Caco-2 (cell line): ENCODE measurements around the gene NUDT16L1. TPM values are rescaled to one million over a fixed set of nuclear protein-coding genes. Genes with fewer than 3 reads are reported as not detected.

Source experiments
- BruUV-seq: library from RNA; stranded (reverse); fragments of 400-500 nt; replicated peaks from 2 replicates; lab custom pipeline; 2021; lab: Mats Ljungman, UMichigan
- CTCF ChIA-PET: fragments of 300-600 bp; sonication (Branson Sonifier 250); formaldehyde crosslinking; loops from one replicate; lab custom pipeline; 2022; ENCODE audit warnings: antibody characterized with exemption; lab: Charles Lee
- POLR2A ChIA-PET: fragments of 300-600 bp; sonication (Branson Sonifier 250); formaldehyde crosslinking; loops from one replicate; lab custom pipeline; 2022; ENCODE audit warnings: antibody characterized with exemption; lab: Charles Lee
- DNase-seq, 2 experiments: peaks; one replicate each; pipeline versions ENCODE4 v3.0.0 to v3.0.0-alpha.2; 2020 to 2022
- H3K27me3 ChIP-seq: replicated peaks from 2 replicates; pipeline ENCODE4 v1.6.0; 2011; ENCODE audit warnings: low read length; ENCODE audit not compliant: control insufficient read depth, insufficient read depth
- H3K36me3 ChIP-seq: 2 replicates; pipeline ENCODE4 v1.5.1; 2011; ENCODE audit warnings: low read length; ENCODE audit not compliant: control insufficient read depth, insufficient read depth
- H3K4me1 ChIP-seq: fragments of 250-450 bp; sonication (Bioruptor Pico); 2 replicates; pipeline ENCODE4 v1.5.1; 2020; ENCODE audit warnings: mild to moderate bottlenecking
- H3K4me3 ChIP-seq: 2 replicates; pipeline ENCODE4 v1.5.1; 2011; ENCODE audit warnings: low read depth, mild to moderate bottlenecking, control low read depth, low read length
- H3K9me3 ChIP-seq: fragments of 250-450 bp; sonication (Bioruptor Pico); 2 replicates; pipeline ENCODE4 v1.5.1; 2020; ENCODE audit warnings: mild to moderate bottlenecking, moderate library complexity
- H3K27ac Mint-ChIP-seq: one replicate; pipeline ENCODE4 v1.8.0; 2022; ENCODE audit warnings: mixed read lengths; ENCODE audit not compliant: unreplicated experiment
- H3K27me3 Mint-ChIP-seq: one replicate; pipeline ENCODE4 v1.8.0; 2022; ENCODE audit warnings: mixed read lengths; ENCODE audit not compliant: insufficient read depth, unreplicated experiment
- H3K36me3 Mint-ChIP-seq: one replicate; pipeline ENCODE4 v1.8.0; 2022; ENCODE audit warnings: mild to moderate bottlenecking, mixed read lengths; ENCODE audit not compliant: insufficient read depth, unreplicated experiment
- H3K4me1 Mint-ChIP-seq: one replicate; pipeline ENCODE4 v1.8.0; 2022; ENCODE audit warnings: low read depth, mixed read lengths; ENCODE audit not compliant: unreplicated experiment
- H3K4me3 Mint-ChIP-seq: one replicate; pipeline ENCODE4 v1.8.0; 2022; ENCODE audit warnings: mild to moderate bottlenecking, moderate library complexity, mixed read lengths; ENCODE audit not compliant: unreplicated experiment
- H3K9me3 Mint-ChIP-seq: one replicate; pipeline ENCODE4 v1.8.0; 2022; ENCODE audit warnings: mixed read lengths; ENCODE audit not compliant: unreplicated experiment
- CTCF ChIP-seq, 2 experiments: fragments of 200-600 bp in 1 of 2; IDR thresholded peaks; 1 replicate in 1 of 2; 2 replicates in 1 of 2; pipeline versions ENCODE4 v1.5.1 to v1.8.0; 2011 to 2022; ENCODE audit warnings: antibody characterized with exemption in 1 of 2, control low read depth in 1 of 2, inconsistent platforms in 1 of 2, low read depth in 1 of 2, low read length in 1 of 2, mild to moderate bottlenecking in 1 of 2, moderate library complexity in 1 of 2; ENCODE audit not compliant: insufficient read depth in 1 of 2, severe bottlenecking in 1 of 2, unreplicated experiment in 1 of 2
- intact Hi-C: fragments of 100-400 bp; cut with micrococcal nuclease; formaldehyde crosslinking; loops from one replicate; pipeline ENCODE4 v1.10.0; 2022; ENCODE audit not compliant: unreplicated experiment
- total RNA-seq: library from RNA; stranded (reverse); gene quantifications from 2 replicates; pipeline ENCODE4 v1.2.3, GENCODE V29; 2022

NUDT16L1 gene
- total RNA-seq, 1 experiment from 2014 or later, result 31.3 TPM

- Mint-ChIP-seq H3K27ac (no peak overlapping the region), H3K4me1 (no peaks in the 10 kb centered on the region), H3K9me3 (no peaks in the 10 kb centered on the region), H3K4me3 (no peak overlapping the region), H3K27me3 (no peaks in the 10 kb centered on the region), H3K36me3 (peaks cover 35% of the 10 kb centered on the region)
- no peaks in the 10 kb centered on the region for H3K27me3 ChIP-seq
- ChIA-PET CTCF (no interaction called here), POLR2A (no interaction called here)
- intact Hi-C loops, result no loop called here
- no peaks in the 10 kb centered on the region for H3K9me3 ChIP-seq
- H3K4me1 ChIP-seq, result no peaks in the 10 kb centered on the region
- H3K4me3 ChIP-seq, result no peak overlapping the region
- peak in 1 of 2 experiments; percentile 38 for DNase-seq
- no peaks in the 10 kb centered on the region; the same call in 1 of the 2 replicates for H3K36me3 ChIP-seq
- no peak for TF ChIP-seq CTCF (IDR thresholded peaks at IDR 0.05; ENCODE audit: insufficient read depth in 1 of 2, low read depth in 1 of 2, low read length in 1 of 2, severe bottlenecking in 1 of 2, unreplicated experiment in 1 of 2)
- BruUV-seq, result no TSS peak
Observed at GRCh38 chr16:4701791-4702465, 8.6 kb downstream of the NUDT16L1 start.

DNA sequence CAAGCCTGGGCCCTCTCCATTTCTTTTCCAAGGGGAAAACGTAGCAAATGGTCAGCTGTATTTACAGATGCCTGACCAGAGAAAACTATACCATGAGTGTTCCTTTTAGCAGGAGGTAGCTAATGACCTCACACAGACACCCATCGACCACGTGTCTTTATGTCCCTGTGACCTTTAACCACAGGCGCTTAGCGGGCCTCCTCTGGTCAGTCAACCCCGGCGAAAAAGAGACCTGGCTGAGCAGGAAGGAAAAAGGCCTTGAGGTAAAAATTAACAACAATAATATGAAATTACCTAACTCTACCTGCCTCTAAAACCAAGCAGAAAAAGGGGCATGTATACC is 9.1 kb downstream of the NUDT16L1 start:
- Mint-ChIP-seq H3K27me3 (no peaks in the 10 kb centered on the region), H3K4me1 (no peaks in the 10 kb centered on the region), H3K4me3 (no peak overlapping the region), H3K27ac (no peak overlapping the region), H3K36me3 (peaks cover 39% of the 10 kb centered on the region), H3K9me3 (no peaks in the 10 kb centered on the region)
- no peak for TF ChIP-seq CTCF (IDR thresholded peaks at IDR 0.05; ENCODE audit: insufficient read depth in 1 of 2, low read depth in 1 of 2, low read length in 1 of 2, severe bottlenecking in 1 of 2, unreplicated experiment in 1 of 2)
- peak in 1 of 2 experiments; percentile 49 for DNase-seq
- Histone ChIP-seq H3K36me3 (no peaks in the 10 kb centered on the region; the same call in 1 of the 2 replicates), H3K9me3 (no peaks in the 10 kb centered on the region), H3K4me1 (no peaks in the 10 kb centered on the region), H3K27me3 (no peaks in the 10 kb centered on the region), H3K4me3 (no peak overlapping the region)
- BruUV-seq, result no TSS peak
- intact Hi-C loops, result no loop called here
- ChIA-PET CTCF (no interaction called here), POLR2A (no interaction called here)

GRCh38 chr16:4703906-4704305 is 10.5 kb downstream of the NUDT16L1 start:
- Mint-ChIP-seq H3K4me3 (no peak overlapping the region), H3K27me3 (no peaks in the 10 kb centered on the region), H3K27ac (no peak overlapping the region), H3K4me1 (no peaks in the 10 kb centered on the region), H3K9me3 (no peaks in the 10 kb centered on the region), H3K36me3 (peaks cover 41% of the 10 kb centered on the region)
- Histone ChIP-seq H3K4me1 (no peaks in the 10 kb centered on the region), H3K36me3 (no peaks in the 10 kb centered on the region; the same call in 1 of the 2 replicates), H3K9me3 (no peaks in the 10 kb centered on the region), H3K4me3 (no peak overlapping the region), H3K27me3 (no peaks in the 10 kb centered on the region)
- intact Hi-C loops, result no loop called here
- TF ChIP-seq CTCF (IDR thresholded peaks at IDR 0.05; ENCODE audit: insufficient read depth in 1 of 2, low read depth in 1 of 2, low read length in 1 of 2, severe bottlenecking in 1 of 2, unreplicated experiment in 1 of 2), result no peak
- DNase-seq, result no peak
- POLR2A ChIA-PET, result no interaction called here
- no TSS peak for BruUV-seq
- CTCF ChIA-PET, result no interaction called here
